Small intestine (tissue), 7 donors: Measurements from ENCODE around the gene WDR82. TPM values are rescaled to one million over a fixed set of nuclear protein-coding genes. Genes with fewer than 3 reads are reported as not detected.
A peak's percentile ranks its signal among the peaks of the same experiment; 100 is the strongest.

ENCODE experiments used
- DNase-seq, 2 donors: peaks; one replicate each; pipeline versions ENCODE4 v3.0.0 to v3.0.0-alpha.2; 2013
- FAIRE-seq: peaks from 2 replicates; lab custom pipeline; 2012; peaks lifted over from hg19 to GRCh38; lab: Jason Lieb, UNC
- H3K27ac ChIP-seq, 3 donors: one replicate each; pipeline ENCODE4 v1.5.1; 2013; ENCODE audit warnings: low read length in 2 of 3, mild to moderate bottlenecking in 2 of 3, control low read depth in 1 of 3, inconsistent platforms in 1 of 3, low read depth in 1 of 3, moderate library complexity in 1 of 3
- H3K27me3 ChIP-seq, 3 donors: one replicate each; pipeline ENCODE4 v1.6.1; 2013; ENCODE audit warnings: low read length in 3 of 3, inconsistent platforms in 1 of 3; ENCODE audit not compliant: control insufficient read depth in 3 of 3, insufficient read depth in 3 of 3
- H3K36me3 ChIP-seq, 3 donors: one replicate each; pipeline ENCODE4 v1.6.1; 2013; ENCODE audit warnings: low read length in 3 of 3, inconsistent platforms in 1 of 3, low read depth in 1 of 3, mild to moderate bottlenecking in 1 of 3, moderate library complexity in 1 of 3; ENCODE audit not compliant: control insufficient read depth in 3 of 3, insufficient read depth in 2 of 3
- H3K4me1 ChIP-seq, 3 donors: one replicate each; pipeline ENCODE4 v1.6.1; 2013; ENCODE audit warnings: low read length in 2 of 3, inconsistent platforms in 1 of 3, low read depth in 1 of 3, mild to moderate bottlenecking in 1 of 3, moderate library complexity in 1 of 3; ENCODE audit not compliant: control insufficient read depth in 3 of 3, insufficient read depth in 2 of 3
- H3K4me3 ChIP-seq, 3 donors: one replicate each; pipeline ENCODE4 v1.5.1; 2013; ENCODE audit warnings: low read length in 3 of 3, control low read depth in 1 of 3, inconsistent platforms in 1 of 3, low read depth in 1 of 3, mild to moderate bottlenecking in 1 of 3, moderate library complexity in 1 of 3
- H3K9me3 ChIP-seq, 2 donors: one replicate each; pipeline ENCODE4 v1.6.1; 2013; ENCODE audit warnings: low read depth in 1 of 2, low read length in 1 of 2; ENCODE audit not compliant: control insufficient read depth in 2 of 2, insufficient read depth in 1 of 2
- WGBS, 3 donors: extraction: QIAGEN DNeasy Blood & Tissue Kit; methylation state at CpG; one replicate each; pipeline ENCODE4 v1.1.7; 2013; 5-methylcytosine and 5-hydroxymethylcytosine counted together
- polyA plus RNA-seq, 4 donors: library from polyadenylated mRNA; stranded (reverse) in 3 of 4; unstranded in 1 of 4; fragments of 200-250 nt in 3 of 4; fragments of 120-200 nt in 1 of 4; gene quantifications; one replicate each; pipeline versions ENCODE4 v1.2.1 to v1.2.3, GENCODE V29; 2013
- donor health status: healthy with polysubstance abuse.
- donor health status: control.
- donor health status: control.
- donor health status: Bipolar disorder and iron deficiency.
- donor health status: healthy.

The WDR82 gene
- polyA plus RNA-seq, 4 donors, result 25.9 to 64.3 (median 36.1) TPM

- Histone ChIP-seq H3K4me1 (peaks cover 0 to 26% (median 8%) of the 10 kb centered on the region in 3 donors), H3K27ac (peak within 1 kb of the TSS; percentile 56 to 94 (median 72)), H3K4me3 (peak within 1 kb of the TSS; percentile 81 to 100 (median 82)), H3K27me3 (peaks cover 0 to 3% (median 0%) of the 10 kb centered on the region in 3 donors), H3K9me3 (peaks cover 0 to 4% of the 10 kb centered on the region in 2 donors), H3K36me3 (peaks cover 0 to 24% (median 2%) of the 10 kb centered on the region in 3 donors)
- DNase-seq (peak; percentile 78 to 90), FAIRE-seq (no peak)
- WGBS, 3 donors, result 0% methylated on average over 88 to 92 of the region's 92 CpGs
Observed at GRCh38 chr3:52238761-52239701, 39.4 kb downstream of the WDR82 start, which contains the start of gene TWF2. Gene TWF2, minus strand, starts transcription at chr3:52239158. Its CDS starts 142 bp downstream, at chr3:52239016.

- H3K4me3 ChIP-seq, result peak overlapping the region; percentile 81 to 100 (median 82)
- DNase-seq, result no peak
- H3K9me3 ChIP-seq, result no peaks in the 10 kb centered on the region
- peak overlapping the region in 1 of 3 donors; percentile 94 for H3K27ac ChIP-seq
- peaks cover 0 to 26% (median 8%) of the 10 kb centered on the region in 3 donors for H3K4me1 ChIP-seq
- no peaks in the 10 kb centered on the region for H3K27me3 ChIP-seq
- H3K36me3 ChIP-seq, result peaks cover 0 to 29% (median 2%) of the 10 kb centered on the region in 3 donors
- WGBS, 3 donors, result 16 to 19% (median 18%) methylated on average over 11 of the region's 11 CpGs
- no peak for FAIRE-seq
Observed at GRCh38 chr3:52238193-52238760, 40.2 kb downstream of the WDR82 start.

- H3K27me3 ChIP-seq, result no peaks in the 10 kb centered on the region
- peaks cover 0 to 26% (median 8%) of the 10 kb centered on the region in 3 donors for H3K4me1 ChIP-seq
- peaks cover 0 to 34% (median 2%) of the 10 kb centered on the region in 3 donors for H3K36me3 ChIP-seq
- 40 to 52% (median 49%) methylated on average over 7 to 8 of the region's 8 CpGs for WGBS, 3 donors
- peak overlapping the region in 1 of 3 donors; percentile 79 for H3K27ac ChIP-seq
- no peaks in the 10 kb centered on the region for H3K9me3 ChIP-seq
- peak overlapping the region in 1 of 3 donors; percentile 81 for H3K4me3 ChIP-seq
- FAIRE-seq, result no peak
- no peak for DNase-seq
Observed at GRCh38 chr3:52237657-52238172, 40.7 kb downstream of the WDR82 start.

- H3K27ac ChIP-seq, result peak overlapping the region in 1 of 3 donors; percentile 79
Observed at GRCh38 chr3:52237006-52237656, 41.3 kb downstream of the WDR82 start.

GRCh38 chr3:52236424-52236886, 42.0 kb downstream of the WDR82 start:
- H3K4me3 ChIP-seq, result no peak overlapping the region
- H3K4me1 ChIP-seq, result peaks cover 0 to 26% (median 8%) of the 10 kb centered on the region in 3 donors
- no peaks in the 10 kb centered on the region for H3K27me3 ChIP-seq
- no peak for FAIRE-seq
- H3K9me3 ChIP-seq, result no peaks in the 10 kb centered on the region
- 85 to 93% (median 90%) methylated on average over 5 of the region's 5 CpGs for WGBS, 3 donors
- no peak for DNase-seq
- H3K27ac ChIP-seq, result no peak overlapping the region
- peaks cover 0 to 44% (median 2%) of the 10 kb centered on the region in 3 donors for H3K36me3 ChIP-seq

More at GRCh38 chr3:52237006-52237656, 41.3 kb downstream of the WDR82 start:
- Histone ChIP-seq H3K4me1 (peaks cover 0 to 26% (median 8%) of the 10 kb centered on the region in 3 donors), H3K9me3 (no peaks in the 10 kb centered on the region), H3K4me3 (no peak overlapping the region), H3K27me3 (no peaks in the 10 kb centered on the region), H3K36me3 (peaks cover 0 to 37% (median 2%) of the 10 kb centered on the region in 3 donors)
- FAIRE-seq, result no peak
- 83 to 86% (median 84%) methylated on average over 6 of the region's 6 CpGs for WGBS, 3 donors
- DNase-seq, result no peak

- DNase-seq (no peak), FAIRE-seq (no peak)
- Histone ChIP-seq H3K9me3 (no peaks in the 10 kb centered on the region), H3K36me3 (peaks cover 8 to 60% (median 15%) of the 10 kb centered on the region in 3 donors), H3K27me3 (no peaks in the 10 kb centered on the region), H3K4me3 (no peak overlapping the region), H3K27ac (no peak overlapping the region), H3K4me1 (peaks cover 0 to 20% (median 8%) of the 10 kb centered on the region in 3 donors)
- WGBS, 3 donors, result 90 to 93% (median 91%) methylated on average over 14 to 15 of the region's 15 CpGs
Observed at GRCh38 chr3:52234516-52235447, 43.7 kb downstream of the WDR82 start.

- Histone ChIP-seq H3K27ac (no peak overlapping the region), H3K36me3 (peaks cover 15 to 69% (median 16%) of the 10 kb centered on the region in 3 donors), H3K4me1 (peaks cover 0 to 16% (median 8%) of the 10 kb centered on the region in 3 donors), H3K27me3 (no peaks in the 10 kb centered on the region), H3K4me3 (no peak overlapping the region), H3K9me3 (no peaks in the 10 kb centered on the region)
- WGBS, 3 donors, result 77 to 84% (median 79%) methylated on average over 3 of the region's 3 CpGs
- FAIRE-seq (no peak), DNase-seq (no peak)
Observed at GRCh38 chr3:52233968-52234367, 44.5 kb downstream of the WDR82 start.
